SK-N-SH (cell line): ENCODE results near the gene LSM7. TPM values are rescaled to one million over a fixed set of nuclear protein-coding genes. Genes with fewer than 3 reads are reported as not detected.
A peak's percentile ranks its signal among the peaks of the same experiment; 100 is the strongest.

Experiments used
- CTCF ChIA-PET: fragments of 300-600, 350-600 bp; formaldehyde crosslinking; extraction: SDS; loops from one replicate; lab custom pipeline; 2021; lab: Yijun Ruan, JAX
- POLR2A ChIA-PET: fragments of 350-600 bp; sonication (Branson Sonifier 250); formaldehyde crosslinking; extraction: SDS; loops from one replicate; lab custom pipeline; 2020; ENCODE audit warnings: antibody characterized with exemption, inconsistent platforms; lab: Yijun Ruan, JAX
- DNase-seq: peaks from one replicate; pipeline ENCODE4 v3.0.0; 2012
- H2AFZ ChIP-seq: fragments of 200-600 bp; sonication (generic); 2 replicates; pipeline ENCODE4 v1.8.1; 2016; ENCODE audit warnings: antibody characterized with exemption, mild to moderate bottlenecking, low read depth
- H3F3A ChIP-seq: fragments of 200-600 bp; sonication (generic); replicated peaks from 2 replicates; pipeline ENCODE3; 2016; ENCODE audit warnings: antibody characterized with exemption, mild to moderate bottlenecking; ENCODE audit not compliant: insufficient read depth
- H3K27ac ChIP-seq, 2 experiments: fragments of 200-500 bp in 1 of 2; fragments of 200-600 bp in 1 of 2; sonication (Bioruptor generic) in 1 of 2; sonication (generic), shearing (Covaris generic) in 1 of 2; 2 replicates each; pipeline versions ENCODE4 v1.5.1 to v1.6.1; 2014 to 2016; ENCODE audit warnings: low read depth in 2 of 2, inconsistent platforms in 1 of 2, low read length in 1 of 2, mild to moderate bottlenecking in 1 of 2, mixed read lengths in 1 of 2
- H3K27me3 ChIP-seq: fragments of 200-600 bp; sonication (generic), shearing (Covaris generic); 2 replicates; pipeline ENCODE4 v1.6.1; 2016; ENCODE audit warnings: mixed run types; ENCODE audit not compliant: insufficient read depth
- H3K36me3 ChIP-seq, 2 experiments: fragments of 200-500 bp in 1 of 2; fragments of 200-600 bp in 1 of 2; sonication (Bioruptor generic) in 1 of 2; sonication (generic) in 1 of 2; replicated peaks in 1 of 2; 2 replicates each; pipeline versions ENCODE3 to v1.5.1; 2014 to 2016; ENCODE audit warnings: low read length in 1 of 2, mild to moderate bottlenecking in 1 of 2; ENCODE audit not compliant: insufficient read depth in 2 of 2, control insufficient read depth in 1 of 2
- H3K4me1 ChIP-seq, 2 experiments: fragments of 200-500 bp in 1 of 2; fragments of 200-600 bp in 1 of 2; sonication (Bioruptor generic) in 1 of 2; sonication (generic), shearing (Covaris generic) in 1 of 2; 2 replicates each; pipeline versions ENCODE4 v1.5.1 to v1.6.1; 2014 to 2016; ENCODE audit warnings: low read depth in 1 of 2, low read length in 1 of 2, mixed run types in 1 of 2; ENCODE audit not compliant: insufficient read depth in 2 of 2, control insufficient read depth in 1 of 2
- H3K4me2 ChIP-seq: fragments of 200-600 bp; sonication (generic), shearing (Covaris generic); 2 replicates; pipeline ENCODE4 v1.6.1; 2017; ENCODE audit warnings: mixed run types
- H3K4me3 ChIP-seq, 2 experiments: fragments of 200-500 bp in 1 of 2; fragments of 200-600 bp in 1 of 2; sonication (Bioruptor generic) in 1 of 2; sonication (generic), shearing (Covaris generic) in 1 of 2; 2 replicates each; pipeline versions ENCODE4 v1.5.1 to v1.8.1; 2014 to 2016; ENCODE audit warnings: low read depth in 2 of 2, inconsistent platforms in 1 of 2, low read length in 1 of 2, mild to moderate bottlenecking in 1 of 2, mixed read lengths in 1 of 2, moderate library complexity in 1 of 2
- H3K79me2 ChIP-seq: fragments of 200-600 bp; sonication (generic); 2 replicates; pipeline ENCODE4 v1.8.1; 2017; ENCODE audit warnings: mild to moderate bottlenecking; ENCODE audit not compliant: insufficient read depth
- H3K9ac ChIP-seq: fragments of 200-600 bp; sonication (generic); 2 replicates; pipeline ENCODE4 v1.6.1; 2017; ENCODE audit warnings: mixed run types
- H3K9me2 ChIP-seq: fragments of 200-600 bp; sonication (generic); 2 replicates; pipeline ENCODE4 v1.6.1; 2017; ENCODE audit warnings: mixed run types
- H3K9me3 ChIP-seq: fragments of 200-600 bp; sonication (generic); 2 replicates; pipeline ENCODE4 v1.6.1; 2017; ENCODE audit warnings: mixed run types, mild to moderate bottlenecking, moderate library complexity
- H4K20me1 ChIP-seq: fragments of 200-600 bp; sonication (generic); 2 replicates; pipeline ENCODE4 v1.6.1; 2017; ENCODE audit warnings: mild to moderate bottlenecking, mixed run types; ENCODE audit not compliant: insufficient read depth
- EZH2phosphoT487 ChIP-seq: fragments of 200-600 bp; sonication (generic); IDR thresholded peaks from 2 replicates; pipeline ENCODE4 v1.6.1; 2017; ENCODE audit warnings: low read depth, mixed run types, mild to moderate bottlenecking, antibody characterized with exemption, moderate library complexity, borderline replicate concordance
- FOSL2 ChIP-seq: IDR thresholded peaks from 2 replicates; pipeline ENCODE4 v1.4.0; 2012; ENCODE audit warnings: low read depth, mild to moderate bottlenecking, moderate library complexity, borderline replicate concordance
- FOXJ3 ChIP-seq: sonication (generic); formaldehyde crosslinking; IDR thresholded peaks from 2 replicates; pipeline ENCODE4 v1.5.1; 2020; ENCODE audit warnings: mild to moderate bottlenecking, missing genetic modification reagents
- JUND ChIP-seq: IDR thresholded peaks from 2 replicates; pipeline ENCODE4 v1.4.0; 2012
- MEF2A ChIP-seq: IDR thresholded peaks from 2 replicates; pipeline ENCODE4 v1.4.0; 2012; ENCODE audit warnings: low read depth, borderline replicate concordance
- MXI1 ChIP-seq: IDR thresholded peaks from 2 replicates; pipeline ENCODE4 v1.6.1; 2012; ENCODE audit warnings: mild to moderate bottlenecking, low read depth, low read length, improper control_type of control experiment
- NFIC ChIP-seq: IDR thresholded peaks from 2 replicates; pipeline ENCODE4 v1.4.0; 2012; ENCODE audit warnings: borderline replicate concordance
- NRF1 ChIP-seq: IDR thresholded peaks from 2 replicates; pipeline ENCODE4 v1.6.1; 2012; ENCODE audit warnings: low read depth, mild to moderate bottlenecking, low read length
- POLR2AphosphoS5 ChIP-seq: IDR thresholded peaks from 2 replicates; pipeline ENCODE4 v1.6.1; 2012; ENCODE audit warnings: low read depth, low read length
- RAD21 ChIP-seq: IDR thresholded peaks from 2 replicates; pipeline ENCODE4 v1.6.1; 2012; ENCODE audit warnings: mild to moderate bottlenecking, low read length
- RXRA ChIP-seq: IDR thresholded peaks from 2 replicates; pipeline ENCODE4 v1.4.0; 2012; ENCODE audit warnings: low read depth, mild to moderate bottlenecking, borderline replicate concordance
- SMC3 ChIP-seq: IDR thresholded peaks from 2 replicates; pipeline ENCODE4 v1.6.1; 2012; ENCODE audit warnings: low read depth, low read length, improper control_type of control experiment
- TAF1 ChIP-seq: IDR thresholded peaks from 2 replicates; pipeline ENCODE4 v1.6.1; 2012; ENCODE audit warnings: low read depth, mild to moderate bottlenecking, low read length, moderate library complexity, borderline replicate concordance
- TEAD4 ChIP-seq: IDR thresholded peaks from 2 replicates; pipeline ENCODE4 v1.4.0; 2012; ENCODE audit warnings: mild to moderate bottlenecking, borderline replicate concordance; ENCODE audit not compliant: insufficient read depth
- WGBS: methylation state at CpG from one replicate; pipeline ENCODE4 v1.1.6; 2017; ENCODE audit warnings: low lambda C conversion rate; 5-methylcytosine and 5-hydroxymethylcytosine counted together
- polyA plus RNA-seq, 3 experiments: library from polyadenylated mRNA; depleted of rRNA; stranded (reverse); fragments of >200 nt; gene quantifications; 2 replicates each; pipeline ENCODE4 v1.2.3, GENCODE V29; 2012
- TF ChIP-seq, protein P1 (sequence below): IDR thresholded peaks from 2 replicates; pipeline ENCODE4 v1.4.0; 2012; ENCODE audit warnings: low read depth, borderline replicate concordance
- TF ChIP-seq, protein P2 (sequence below): IDR thresholded peaks from 2 replicates; pipeline ENCODE4 v1.4.0; 2012; ENCODE audit warnings: low read depth

Gene LSM7
- polyA plus RNA-seq, 1 of the 3 experiments (the other 2 are of a cell fraction), result 1,193 TPM

- Histone ChIP-seq H4K20me1 (peaks cover 20% of the 10 kb centered on the region), H3K27ac (no peak overlapping the region), H3K27me3 (no peaks in the 10 kb centered on the region), H3K9ac (no peak overlapping the region), H3K9me2 (no peaks in the 10 kb centered on the region), H3K4me2 (no peak overlapping the region), H3F3A (peaks cover 18% of the 10 kb centered on the region), H2AFZ (no peak overlapping the region)
- POLR2A ChIA-PET, result interaction anchor here (0.6 kb wide), 1 partner anchor 48 kb away, joined by 3 read pairs; no protein-coding TSS in a partner anchor
- CTCF ChIA-PET, result interaction anchor here (0.8 to 1.4 kb wide), 2 partner anchors 90 to 280 kb away, joined by 3 read pairs; no protein-coding TSS in a partner anchor
- 88% methylated on average over 5 of the region's 11 CpGs for WGBS
- TF ChIP-seq MEF2A (no peak), RAD21 (0 out of 2 replicates have a peak, but pooled peaks have one; percentile 6), JUND (no peak), EZH2phosphoT487 (no peak), SMC3 (peak; percentile 11; the same call in 1 of the 2 replicates), NRF1 (no peak)
- TF ChIP-seq, all 33 proteins: peak for 2
- peaks cover 71% of the 10 kb centered on the region for H3K79me2 ChIP-seq
- H3K36me3 ChIP-seq, result no peaks in the 10 kb centered on the region
- DNase-seq, result no peak
- H3K4me1 ChIP-seq, result peaks cover 6 to 10% of the 10 kb centered on the region in 2 experiments; a peak in 2 of 4 replicates
- no peaks in the 10 kb centered on the region for H3K9me3 ChIP-seq
- H3K4me3 ChIP-seq, result no peak overlapping the region
Observed at GRCh38 chr19:2333807-2334211, 5.4 kb upstream of the LSM7 start.

GRCh38 chr19:2333027-2333806 is 4.8 kb upstream of the LSM7 start:
- peaks cover 20% of the 10 kb centered on the region for H4K20me1 ChIP-seq

More at GRCh38 chr19:2333027-2333806, 4.8 kb upstream of the LSM7 start:
- Histone ChIP-seq H3K79me2 (peaks cover 70% of the 10 kb centered on the region), H3K9me2 (no peaks in the 10 kb centered on the region), H3K4me1 (peaks cover 6 to 10% of the 10 kb centered on the region in 2 experiments; a peak in 2 of 4 replicates)
- 95% methylated on average over 25 of the region's 27 CpGs for WGBS
- TF ChIP-seq, protein P1, sequence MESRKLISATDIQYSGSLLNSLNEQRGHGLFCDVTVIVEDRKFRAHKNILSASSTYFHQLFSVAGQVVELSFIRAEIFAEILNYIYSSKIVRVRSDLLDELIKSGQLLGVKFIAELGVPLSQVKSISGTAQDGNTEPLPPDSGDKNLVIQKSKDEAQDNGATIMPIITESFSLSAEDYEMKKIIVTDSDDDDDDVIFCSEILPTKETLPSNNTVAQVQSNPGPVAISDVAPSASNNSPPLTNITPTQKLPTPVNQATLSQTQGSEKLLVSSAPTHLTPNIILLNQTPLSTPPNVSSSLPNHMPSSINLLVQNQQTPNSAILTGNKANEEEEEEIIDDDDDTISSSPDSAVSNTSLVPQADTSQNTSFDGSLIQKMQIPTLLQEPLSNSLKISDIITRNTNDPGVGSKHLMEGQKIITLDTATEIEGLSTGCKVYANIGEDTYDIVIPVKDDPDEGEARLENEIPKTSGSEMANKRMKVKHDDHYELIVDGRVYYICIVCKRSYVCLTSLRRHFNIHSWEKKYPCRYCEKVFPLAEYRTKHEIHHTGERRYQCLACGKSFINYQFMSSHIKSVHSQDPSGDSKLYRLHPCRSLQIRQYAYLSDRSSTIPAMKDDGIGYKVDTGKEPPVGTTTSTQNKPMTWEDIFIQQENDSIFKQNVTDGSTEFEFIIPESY, result no peak
- TF ChIP-seq TEAD4 (no peak), FOXJ3 (no peak), FOSL2 (no peak), TAF1 (no peak), RAD21 (no peak), MXI1 (no peak), MEF2A (no peak), POLR2AphosphoS5 (no peak), RXRA (no peak), NFIC (no peak)
- TF ChIP-seq, protein P2, sequence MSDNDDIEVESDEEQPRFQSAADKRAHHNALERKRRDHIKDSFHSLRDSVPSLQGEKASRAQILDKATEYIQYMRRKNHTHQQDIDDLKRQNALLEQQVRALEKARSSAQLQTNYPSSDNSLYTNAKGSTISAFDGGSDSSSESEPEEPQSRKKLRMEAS, result no peak
- TF ChIP-seq, all 33 proteins: peak for 0
- H3K36me3 ChIP-seq, result no peaks in the 10 kb centered on the region
- peak overlapping the region in 1 of 2 experiments; percentile 6; a peak in 1 of 4 replicates for H3K27ac ChIP-seq
- H2AFZ ChIP-seq, result no peak overlapping the region
- ChIA-PET POLR2A (interaction anchor here (0.6 kb wide), 1 partner anchor 48 kb away, joined by 3 read pairs; no protein-coding TSS in a partner anchor), CTCF (interaction anchor here (0.8 to 1.4 kb wide), 2 partner anchors 90 to 281 kb away, joined by 3 read pairs; no protein-coding TSS in a partner anchor)
- H3F3A ChIP-seq, result peaks cover 18% of the 10 kb centered on the region
- no peaks in the 10 kb centered on the region for H3K27me3 ChIP-seq
- H3K4me3 ChIP-seq, result no peak overlapping the region
- no peak for DNase-seq
- no peaks in the 10 kb centered on the region for H3K9me3 ChIP-seq
- no peak overlapping the region for H3K9ac ChIP-seq
- H3K4me2 ChIP-seq, result no peak overlapping the region
